T-helper 1 cell (primary cell): Measurements from ENCODE around the gene SEMA6A.

Experiments
- DNase-seq, 5 donors: peaks; one replicate each; pipeline ENCODE4 v3.0.0-alpha.2; 2012 to 2020

SEMA6A gene

DNA sequence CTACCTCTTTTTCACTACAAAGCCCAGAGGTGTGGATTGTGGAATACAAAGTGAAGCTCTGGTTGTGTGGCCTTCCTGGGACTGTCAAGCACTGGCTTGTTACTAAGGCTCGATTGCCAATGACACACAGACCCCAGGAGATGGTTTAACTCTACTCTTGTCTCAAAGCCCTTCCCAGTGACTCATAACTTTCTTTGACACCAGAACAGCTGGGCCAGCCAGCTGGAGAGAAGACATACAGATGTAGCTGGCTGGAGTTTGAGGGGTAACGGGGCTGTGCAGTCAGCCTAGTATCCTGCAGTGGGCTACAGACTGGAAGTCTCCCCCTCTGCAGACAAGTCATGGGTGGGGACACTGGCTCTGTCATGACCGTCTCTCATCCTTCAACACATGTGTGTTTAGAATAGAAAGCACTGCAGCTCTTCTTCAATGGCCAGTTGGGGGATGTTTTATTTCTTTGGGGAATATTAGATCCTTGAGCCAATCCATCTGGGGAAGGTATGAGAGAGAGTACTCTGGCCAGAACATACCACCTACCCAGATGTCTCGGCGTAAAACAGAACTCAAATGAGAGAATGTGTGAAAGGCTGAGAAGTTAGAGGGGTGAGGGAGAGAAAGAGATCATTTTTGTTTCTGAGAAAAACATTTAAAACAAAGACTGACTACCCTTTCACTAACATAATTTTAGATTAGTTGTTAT lies 53.3 kb downstream of the SEMA6A start:
- DNase-seq: no peak

DNA sequence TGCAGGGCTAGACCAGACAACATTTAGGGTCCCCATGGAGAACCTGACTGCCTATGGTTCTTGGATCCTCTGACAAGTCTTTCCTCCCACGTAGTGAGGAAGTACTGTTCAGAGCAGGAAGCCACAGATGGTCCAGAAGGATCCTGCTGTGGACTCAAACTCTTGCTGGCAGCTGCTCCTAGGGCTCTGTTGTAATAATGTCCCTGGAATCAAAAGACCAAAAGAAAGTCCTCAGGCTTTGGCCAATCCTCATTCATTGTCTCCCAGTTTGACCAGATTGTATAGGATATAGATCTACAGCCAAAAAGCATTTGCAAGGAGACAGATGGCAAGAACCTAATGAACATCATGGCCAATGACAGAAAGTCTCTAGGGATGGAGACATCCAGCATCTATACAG lies 53.9 kb downstream of the SEMA6A start:
- no peak for DNase-seq

DNA sequence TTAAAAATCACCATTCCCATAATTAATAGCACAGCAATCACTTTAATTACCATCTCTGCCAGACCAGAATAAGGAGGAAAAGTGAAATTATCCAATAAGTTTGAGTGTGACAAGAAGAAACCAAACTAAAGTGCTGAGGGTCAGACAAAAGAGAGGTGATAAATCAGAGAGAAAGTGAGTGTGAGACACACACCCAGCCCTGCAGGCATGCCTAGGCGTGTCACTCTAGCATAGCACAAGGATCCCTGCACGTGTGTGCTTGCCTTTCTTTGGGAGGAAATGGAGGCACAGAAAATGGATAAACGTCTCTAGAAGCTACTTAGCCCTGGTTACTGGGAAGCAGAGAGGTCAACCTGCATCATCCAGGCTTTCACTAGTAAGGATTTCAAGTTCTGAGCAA lies 56.2 kb downstream of the SEMA6A start:
- DNase-seq: no peak

DNA sequence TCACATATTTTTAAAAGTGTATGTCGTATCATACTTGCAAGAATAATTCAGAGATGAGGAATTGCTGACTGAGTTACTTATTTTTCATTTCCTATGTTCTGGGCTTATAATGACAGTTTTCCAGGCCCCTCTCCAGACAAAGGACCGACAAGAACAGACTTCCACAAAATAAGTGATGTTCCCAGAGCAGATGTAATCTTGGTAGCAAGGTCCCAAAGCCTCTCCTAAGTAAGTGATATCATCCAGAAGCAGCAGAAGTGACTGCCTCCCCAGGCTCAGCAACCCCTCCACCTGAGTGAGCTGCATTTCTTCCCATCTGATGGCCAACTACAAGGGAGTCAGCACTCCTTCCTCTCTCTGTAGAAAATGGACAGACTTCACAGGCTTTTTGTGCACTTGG lies 57.1 kb downstream of the SEMA6A start:
- DNase-seq: no peak

DNA sequence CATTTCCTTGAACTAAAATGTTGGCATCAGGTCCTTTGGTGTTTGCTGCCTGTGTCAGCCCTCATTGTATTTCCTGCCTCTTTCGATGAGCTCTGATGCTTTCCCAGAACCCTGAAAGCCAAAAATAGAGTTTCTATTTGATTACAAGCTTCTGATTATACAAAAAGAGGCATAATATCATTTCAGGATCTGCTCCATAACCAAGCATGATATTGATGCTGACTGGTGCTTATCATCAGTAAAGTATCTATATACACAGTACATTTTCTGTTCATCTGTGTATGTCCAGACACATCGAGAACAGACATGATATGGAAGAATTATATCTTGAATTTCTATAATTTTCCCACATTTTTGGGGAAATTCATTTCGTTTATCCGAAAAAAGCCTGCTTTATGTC lies 58.6 kb downstream of the SEMA6A start:
- DNase-seq: no peak

DNA sequence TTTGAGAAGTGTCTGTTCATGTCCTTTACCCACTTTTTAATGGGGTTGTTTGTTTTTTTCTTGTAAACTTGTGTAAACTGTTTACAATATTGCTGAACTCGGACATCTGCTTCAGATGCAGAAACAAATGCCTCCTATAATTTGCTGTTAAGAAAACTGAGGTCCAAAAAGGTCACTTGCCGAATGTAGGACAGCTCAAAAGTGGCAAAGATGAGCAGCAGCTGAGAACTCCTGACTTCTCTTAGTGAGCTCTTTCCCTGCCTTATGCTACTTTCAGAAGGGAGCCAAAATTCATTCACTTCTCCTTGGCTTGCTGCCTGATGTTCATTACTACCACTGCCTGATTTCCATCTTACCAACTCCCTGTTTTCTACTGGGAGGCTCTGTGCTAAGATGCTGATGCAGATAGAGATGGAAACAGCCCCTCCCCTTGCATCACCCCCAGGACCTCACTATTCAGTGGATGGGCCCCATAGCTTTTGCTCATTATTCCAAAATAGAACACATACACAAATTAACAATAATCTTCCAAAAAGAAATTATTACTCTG lies 60.1 kb downstream of the SEMA6A start:
- DNase-seq: no peak

DNA sequence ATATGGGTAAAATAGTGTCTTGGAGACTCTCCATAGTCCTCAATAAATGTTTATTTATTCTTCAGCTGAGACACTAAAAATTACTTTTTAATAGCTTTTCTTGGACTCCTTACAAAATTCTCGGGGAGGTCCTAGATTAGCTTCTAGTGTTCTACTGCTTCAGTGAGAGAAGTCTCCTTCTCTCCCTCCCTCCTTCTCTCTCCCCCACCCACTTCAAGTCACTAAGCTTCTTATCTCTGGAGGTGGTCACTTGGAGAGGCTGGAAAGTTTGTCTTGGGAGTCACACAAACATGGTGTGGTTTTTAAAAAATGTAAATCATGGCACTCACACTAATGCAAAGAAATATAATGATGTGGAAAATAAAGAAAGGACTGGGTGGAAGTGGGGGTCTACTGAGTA lies 64.1 kb downstream of the SEMA6A start:
- DNase-seq: no peak

DNA sequence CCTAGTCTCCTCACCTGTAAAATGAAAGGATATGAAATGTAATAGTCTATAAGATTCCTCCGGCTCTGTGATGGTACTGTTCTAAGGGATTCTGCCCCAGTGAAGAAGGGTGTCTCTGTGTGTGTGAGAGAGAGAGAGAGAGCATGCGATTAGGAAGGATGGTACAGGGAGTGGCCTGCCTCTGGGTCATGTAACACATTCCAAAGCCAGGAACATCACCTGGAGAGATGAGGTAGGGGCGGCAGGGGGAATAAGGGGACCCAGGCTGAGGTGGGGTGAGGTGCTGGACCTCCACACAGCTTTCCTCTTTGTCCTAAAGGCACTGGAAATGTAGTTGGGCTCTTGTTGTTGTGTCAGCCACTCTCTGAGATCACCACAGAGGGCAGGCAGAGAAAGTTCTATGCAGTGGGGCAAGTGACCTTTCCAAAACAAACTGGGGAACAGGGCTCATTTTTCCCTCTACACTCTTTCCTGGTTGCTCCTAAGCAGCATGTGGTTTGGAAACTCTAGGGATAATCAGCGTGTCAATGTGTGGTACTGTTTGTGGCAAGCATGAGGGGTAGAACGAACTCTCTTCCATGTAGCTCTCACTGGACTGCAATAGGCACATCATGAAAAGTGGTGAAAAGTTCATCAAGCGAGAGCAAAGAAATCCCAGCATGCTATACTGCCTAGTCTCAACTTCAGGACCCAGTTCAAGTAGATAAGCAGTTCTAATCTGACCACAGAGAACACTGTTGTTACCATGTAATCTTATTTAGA lies 65.0 kb downstream of the SEMA6A start:
- no peak for DNase-seq

DNA sequence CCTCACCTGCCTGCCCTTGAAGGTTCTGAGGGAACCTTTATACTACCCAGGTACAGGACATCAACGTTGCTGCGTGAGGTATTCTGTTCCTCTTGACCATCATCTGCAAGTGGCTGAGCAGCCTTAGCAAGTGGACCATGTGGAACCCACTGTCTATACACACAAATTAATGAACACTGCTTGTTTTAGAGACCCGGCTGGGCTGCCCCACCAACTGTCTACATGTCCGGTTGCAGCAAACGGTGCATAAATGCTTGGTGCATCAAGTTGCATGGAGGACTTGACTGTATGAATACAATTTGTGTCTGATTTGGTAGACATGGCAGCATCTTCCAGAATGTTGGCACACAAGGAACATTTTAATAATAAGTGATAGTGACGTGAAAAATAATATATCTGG lies 65.8 kb downstream of the SEMA6A start:
- DNase-seq: no peak

DNA sequence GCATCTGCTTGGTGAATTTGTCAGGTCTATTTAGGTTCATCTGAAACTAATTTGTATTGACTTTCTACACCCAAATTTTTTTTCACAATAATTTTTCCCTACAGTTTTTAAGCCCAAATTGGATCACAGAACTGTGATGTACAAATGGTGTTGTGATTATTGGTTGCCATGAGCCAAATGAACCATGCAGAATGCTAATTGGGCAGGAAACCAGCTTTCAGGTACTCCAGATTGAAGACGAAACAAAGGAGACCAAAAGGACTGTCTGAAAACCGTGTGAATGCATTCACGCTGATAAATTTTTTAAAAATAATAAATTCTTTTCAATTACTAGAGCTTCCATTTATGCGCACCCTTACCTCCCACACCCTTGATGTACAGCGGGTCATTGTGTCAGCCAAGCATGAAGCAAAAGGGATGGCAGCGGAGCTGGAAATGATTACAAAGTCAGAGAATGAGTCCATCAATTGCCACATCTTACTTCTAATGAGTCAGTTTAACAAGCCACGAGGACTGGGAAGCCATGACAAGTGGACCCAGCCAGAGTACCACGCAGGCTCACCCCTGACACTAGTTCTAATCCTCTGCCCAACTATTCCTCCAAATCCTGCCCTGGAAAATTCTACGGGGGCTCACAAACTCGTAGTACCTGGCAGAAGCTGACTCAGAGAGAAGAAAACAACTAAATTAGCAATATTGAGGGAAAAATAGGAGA lies 66.5 kb downstream of the SEMA6A start:
- DNase-seq: no peak

DNA sequence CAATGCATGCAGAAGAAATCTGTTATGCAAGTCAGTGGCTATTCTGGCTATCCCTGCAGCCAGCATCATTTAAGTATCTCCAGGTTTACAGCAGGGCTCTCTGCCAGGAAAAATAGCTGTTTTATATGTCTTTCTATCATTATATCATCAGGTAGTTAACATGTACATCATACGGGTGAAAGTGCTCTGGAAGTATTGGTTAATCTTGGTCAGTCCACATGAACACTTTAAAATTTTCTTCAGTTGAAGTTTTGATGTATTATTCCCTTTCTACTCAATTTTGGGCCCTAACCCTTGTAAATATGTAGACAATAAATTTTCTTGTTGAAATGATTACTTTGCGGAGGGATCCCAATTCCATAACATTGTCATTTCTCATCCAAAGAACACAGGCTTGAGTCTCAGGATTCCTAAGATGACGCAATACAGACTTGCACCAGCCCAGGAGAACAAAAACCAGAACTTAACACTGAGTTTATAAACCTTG lies 67.5 kb downstream of the SEMA6A start:
- no peak for DNase-seq

DNA sequence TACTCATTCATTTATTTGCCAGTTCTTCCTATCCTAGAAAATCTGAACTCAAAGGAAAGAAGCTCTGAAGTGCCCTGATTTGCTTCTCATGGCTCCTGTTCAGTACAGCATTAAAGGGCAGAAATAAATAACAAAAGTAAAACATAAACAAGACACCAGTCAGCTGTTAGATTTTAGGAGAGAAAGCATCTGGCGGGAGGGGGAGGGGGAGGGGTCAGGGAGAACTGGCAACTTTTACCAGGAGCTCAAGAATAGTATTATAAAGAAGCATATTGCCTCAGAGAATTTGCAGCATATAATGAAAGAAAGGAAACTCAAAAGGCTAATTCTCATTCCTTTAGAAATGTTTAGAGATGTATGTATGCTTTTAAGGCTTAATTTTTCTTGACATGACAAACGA lies 68.1 kb downstream of the SEMA6A start:
- no peak for DNase-seq

DNA sequence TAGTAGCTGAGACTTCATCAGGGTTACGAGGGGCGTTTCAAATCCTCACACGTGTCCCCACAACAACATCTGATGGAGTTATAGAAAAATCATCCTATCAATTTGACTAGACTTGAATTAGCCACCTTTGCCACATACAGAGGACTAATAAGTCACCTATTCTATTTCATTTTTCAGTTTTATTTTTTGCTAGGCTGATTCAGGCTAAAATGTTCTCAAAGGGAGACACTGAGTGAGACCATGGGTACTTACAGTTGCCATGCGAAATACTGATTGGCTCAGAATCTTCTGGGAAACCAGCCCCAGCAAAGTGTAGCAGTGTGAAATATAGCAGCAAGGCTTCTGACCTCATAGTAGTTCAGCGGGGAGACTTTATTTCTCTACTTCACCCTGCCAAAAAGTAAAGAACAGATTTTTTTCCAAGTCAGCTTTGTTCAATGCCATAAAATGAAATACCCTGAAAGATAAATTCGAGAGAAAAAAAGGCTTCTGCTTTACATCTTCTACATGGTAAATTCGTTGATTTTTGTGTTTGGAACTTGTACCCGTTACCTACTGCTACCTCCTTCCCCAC lies 69.9 kb downstream of the SEMA6A start:
- DNase-seq: no peak

DNA sequence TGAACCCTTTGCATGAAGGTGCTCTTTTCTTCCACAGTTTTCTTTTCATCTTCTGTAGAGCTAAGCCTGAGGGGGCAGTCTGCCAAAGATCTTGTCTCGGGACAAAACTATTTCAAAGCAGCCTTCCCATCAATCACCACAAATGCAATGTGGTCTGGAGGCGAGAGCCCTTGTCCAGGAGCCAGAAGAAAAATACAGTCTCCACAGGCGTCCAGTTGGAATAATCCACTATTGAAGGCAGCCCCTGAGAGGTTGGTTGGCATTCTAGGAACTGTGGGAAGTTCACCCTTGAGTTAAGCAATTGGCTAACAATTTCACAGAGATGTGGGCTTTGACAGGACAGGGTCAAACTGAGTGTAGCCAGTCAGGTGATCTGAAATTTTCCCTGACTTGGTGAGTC lies 72.0 kb downstream of the SEMA6A start:
- DNase-seq: no peak

DNA sequence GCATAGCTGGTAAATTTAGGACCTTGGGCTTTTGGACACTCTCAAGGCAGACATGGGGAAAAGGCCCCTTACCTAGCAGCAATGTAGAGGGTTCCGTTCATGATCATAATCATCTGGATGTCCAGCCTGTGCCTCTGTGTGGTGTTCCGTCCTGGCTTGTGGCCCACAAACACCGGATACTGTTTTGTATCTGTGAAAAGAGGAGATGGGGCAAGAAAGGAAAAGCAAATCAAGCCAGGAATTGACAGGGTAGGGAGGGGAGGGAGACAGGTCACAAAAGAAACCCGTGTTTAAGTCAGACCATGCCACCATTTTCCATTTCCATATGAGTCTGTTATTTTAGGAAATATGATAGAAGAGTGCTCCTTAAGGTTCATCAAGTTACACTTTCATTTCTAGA lies 72.5 kb downstream of the SEMA6A start:
- DNase-seq: no peak

DNA sequence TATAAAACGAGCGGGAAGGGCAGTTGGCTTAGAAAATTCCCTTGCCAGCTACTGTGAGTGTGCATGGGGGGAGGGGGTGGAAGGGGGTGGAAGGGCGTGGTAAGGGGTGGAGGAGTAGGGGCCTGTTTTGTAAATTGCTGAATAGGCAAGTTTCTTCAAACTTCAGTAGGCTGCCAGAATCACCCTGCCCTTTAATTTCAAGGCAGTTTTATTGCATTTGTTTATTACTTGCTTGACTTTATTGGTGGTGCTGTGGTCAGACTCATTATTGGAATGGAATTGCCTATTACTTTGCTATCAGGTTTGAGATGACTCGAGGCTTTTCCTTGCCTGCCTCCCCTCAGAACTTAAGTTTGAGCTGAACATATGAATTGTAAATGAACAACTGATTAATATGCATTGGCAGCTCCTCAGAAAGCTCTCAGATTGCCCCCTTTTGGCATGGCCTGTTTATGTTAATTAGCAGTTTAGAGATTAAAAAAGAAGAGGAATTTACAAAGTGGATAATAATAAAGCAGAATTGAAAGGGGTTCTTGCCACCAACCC lies 76.0 kb downstream of the SEMA6A start:
- no peak for DNase-seq

DNA sequence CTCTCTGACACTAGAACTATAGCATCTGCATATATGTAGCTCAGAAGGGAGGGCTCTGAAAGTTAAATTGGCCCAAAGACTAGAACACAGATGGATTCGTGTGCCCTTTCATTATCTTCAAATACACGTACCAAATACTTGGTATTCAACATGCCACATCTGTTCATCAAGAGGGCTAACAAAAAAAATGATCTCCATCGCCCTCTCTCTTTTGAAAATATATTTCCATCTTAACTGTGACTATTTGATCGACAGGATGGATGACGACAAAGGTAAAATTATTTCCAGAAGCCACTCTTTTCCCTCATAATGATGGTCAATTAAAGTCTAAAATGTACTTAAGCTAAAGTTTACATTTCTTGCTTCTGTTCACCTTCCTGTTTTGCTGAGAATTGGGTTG lies 77.0 kb downstream of the SEMA6A start:
- DNase-seq: no peak

DNA sequence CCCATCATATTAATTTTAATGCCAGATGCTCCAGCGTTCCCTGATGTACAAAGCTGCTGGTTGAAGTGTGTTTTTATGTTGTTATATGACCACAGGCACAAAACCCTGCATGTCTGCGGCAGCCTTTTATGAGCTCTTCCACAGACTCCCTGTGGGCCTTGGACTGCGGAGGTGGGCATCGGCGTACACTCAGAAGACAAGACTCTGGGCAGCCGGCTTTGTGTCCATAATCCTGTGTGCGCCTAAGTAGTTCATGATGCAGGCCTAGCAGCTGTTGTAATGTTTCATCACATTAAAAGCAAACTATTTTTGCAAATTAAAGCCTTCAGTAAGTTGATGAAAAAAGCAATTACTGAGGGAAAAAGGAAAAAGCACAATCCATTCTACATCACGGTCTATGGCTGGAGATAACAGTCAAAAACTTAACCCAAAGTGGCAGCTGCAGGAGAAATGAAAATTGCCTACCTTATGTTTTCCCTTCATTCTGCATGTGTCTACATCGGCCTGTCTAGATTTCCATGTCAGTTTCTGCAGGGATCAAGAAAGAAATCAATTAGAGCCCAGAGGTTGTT lies 78.8 kb downstream of the SEMA6A start:
- no peak for DNase-seq

DNA sequence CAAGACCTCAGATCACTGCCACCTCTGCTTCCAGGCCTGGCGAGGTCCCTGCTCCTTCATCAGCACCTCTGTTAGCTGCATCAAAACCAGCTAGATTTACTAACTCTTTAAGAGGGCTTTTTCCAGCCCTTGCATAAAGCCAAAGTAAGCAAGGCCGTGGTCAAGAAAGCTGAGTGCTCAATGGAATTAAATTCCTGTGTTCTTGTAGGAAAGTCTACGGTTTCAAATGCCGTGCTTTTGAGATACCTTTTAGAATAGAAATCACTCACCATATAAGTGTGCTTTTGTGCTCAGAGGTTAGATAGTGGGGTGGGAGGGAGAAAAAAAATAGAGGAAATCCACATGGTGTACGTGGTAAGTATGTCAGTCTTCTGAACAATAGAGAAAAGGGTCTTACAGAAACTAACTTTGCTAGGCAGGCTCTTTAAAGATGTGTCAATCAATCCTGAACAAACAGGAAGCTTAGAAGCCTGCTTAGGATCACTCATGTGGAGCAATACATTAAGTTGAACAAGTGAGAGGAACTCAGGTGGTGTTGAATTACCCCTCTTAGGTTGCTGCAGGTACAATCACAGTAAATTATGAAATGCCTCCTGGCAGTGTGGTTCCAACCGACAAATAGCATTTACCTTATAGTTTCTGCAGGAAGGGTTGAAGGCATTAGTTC lies 79.7 kb downstream of the SEMA6A start:
- no peak for DNase-seq

DNA sequence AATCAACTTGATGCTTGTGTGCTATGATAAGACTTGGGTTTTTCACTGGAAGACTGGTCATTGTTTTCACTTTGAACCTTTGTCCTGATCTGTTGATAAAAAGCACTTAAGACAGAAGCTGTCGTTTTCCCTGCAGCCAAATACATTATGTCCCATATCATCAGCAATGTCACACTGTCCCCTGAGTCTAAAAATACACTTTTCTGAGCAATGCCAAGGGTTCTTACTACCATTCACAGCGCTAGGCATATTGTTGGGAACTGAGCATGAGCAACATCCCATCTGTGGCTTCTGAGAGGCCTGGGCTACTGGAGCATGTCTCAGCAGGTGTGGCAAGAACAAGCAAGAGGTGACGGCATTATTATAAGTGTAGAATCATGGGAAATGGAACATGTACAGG lies 81.8 kb downstream of the SEMA6A start:
- no peak for DNase-seq

DNA sequence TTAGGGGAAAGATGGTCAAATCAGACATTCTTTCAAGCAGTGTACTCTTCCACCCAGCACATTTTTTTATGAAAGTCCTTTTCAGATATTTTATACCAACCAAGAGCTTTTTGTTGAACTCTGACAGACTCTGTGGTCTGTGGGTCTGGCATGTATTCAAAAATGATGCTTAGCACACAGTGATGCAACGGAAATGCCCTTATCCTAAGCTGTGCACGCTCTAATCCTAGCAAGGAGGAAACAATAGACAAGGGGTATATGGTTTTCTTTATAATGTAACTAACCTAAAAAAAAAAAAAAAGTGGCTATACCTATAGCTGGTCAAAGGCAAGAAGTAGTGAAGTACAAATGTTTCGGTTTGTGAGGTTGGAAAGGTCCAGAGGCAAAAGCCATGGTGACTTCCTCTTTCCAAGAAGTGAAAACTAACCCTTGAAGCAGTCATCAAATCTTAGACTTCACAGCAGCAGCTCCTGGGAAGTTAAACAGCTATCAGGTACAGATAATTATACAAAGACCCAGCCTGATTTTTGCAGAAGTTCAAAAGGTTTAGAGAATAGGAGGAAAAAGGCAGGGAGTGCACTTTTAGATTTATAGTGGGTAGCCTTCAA lies 82.5 kb downstream of the SEMA6A start:
- peak in 1 of 5 donors; percentile 2 for DNase-seq
